Thyroid gland (tissue), 4 donors: ENCODE data around the gene NOL4. TPM values are rescaled to one million over a fixed set of nuclear protein-coding genes. Genes with fewer than 3 reads are reported as not detected.

Experiments
- DNase-seq, 2 donors: peaks; one replicate each; pipeline ENCODE4 v3.0.0-alpha.2; 2019
- H3K27ac ChIP-seq, 3 donors: fragments of 200-600 bp; sonication (generic); 1 replicate in 2 of 3; 2 replicates in 1 of 3; pipeline ENCODE4 v1.5.1; 2016 to 2019; ENCODE audit warnings: mild to moderate bottlenecking in 1 of 3, moderate library complexity in 1 of 3
- H3K27me3 ChIP-seq: fragments of 200-600 bp; sonication (generic); one replicate; pipeline ENCODE4 v1.5.1; 2019
- H3K36me3 ChIP-seq, 2 donors: fragments of 200-600 bp; sonication (generic); one replicate each; pipeline ENCODE4 v1.5.1; 2016 to 2019
- H3K4me1 ChIP-seq, 2 donors: fragments of 200-600 bp; sonication (generic); one replicate each; pipeline ENCODE4 v1.5.1; 2017 to 2019
- H3K4me3 ChIP-seq, 3 donors: fragments of 200-600 bp; sonication (generic); replicated peaks in 1 of 3; 1 replicate in 2 of 3; 2 replicates in 1 of 3; pipeline ENCODE4 v1.5.1; 2016; ENCODE audit warnings: mild to moderate bottlenecking in 1 of 3
- H3K9me3 ChIP-seq: fragments of 200-600 bp; sonication (generic); one replicate; pipeline ENCODE4 v1.5.1; 2017
- POLR2A ChIP-seq, 2 donors: fragments of 450-650 bp; IDR thresholded peaks; one replicate each; pipeline ENCODE4 v1.6.1; 2017; ENCODE audit warnings: antibody characterized with exemption in 2 of 2, mild to moderate bottlenecking in 2 of 2, moderate library complexity in 1 of 2
- WGBS, 2 donors: methylation state at CpG; one replicate each; pipeline ENCODE4 v1.1.5; 2017; 5-methylcytosine and 5-hydroxymethylcytosine counted together
- intact Hi-C: fragments of 100-400 bp; cut with DNase I; formaldehyde crosslinking; loops from one replicate; pipeline ENCODE4 v1.15.1; 2023
- total RNA-seq, 4 donors: library from RNA; depleted of rRNA; stranded (reverse); fragments of >200 nt; gene quantifications; one replicate each; pipeline ENCODE4 v1.2.3, GENCODE V29; 2016
- TF ChIP-seq, protein P1 (sequence below), 6 experiments: fragments of 200-600 bp in 3 of 6; fragments of 450-650 bp in 3 of 6; sonication (generic) in 3 of 6; IDR thresholded peaks; one replicate each; pipeline ENCODE4 v1.5.1; 2016 to 2019; ENCODE audit warnings: antibody characterized with exemption in 6 of 6, mild to moderate bottlenecking in 2 of 6, inconsistent platforms in 1 of 6, moderate library complexity in 1 of 6

Gene NOL4
- total RNA-seq, 4 donors from 2014 or later, result 0.81 to 14.3 (median 8.7) TPM

DNA sequence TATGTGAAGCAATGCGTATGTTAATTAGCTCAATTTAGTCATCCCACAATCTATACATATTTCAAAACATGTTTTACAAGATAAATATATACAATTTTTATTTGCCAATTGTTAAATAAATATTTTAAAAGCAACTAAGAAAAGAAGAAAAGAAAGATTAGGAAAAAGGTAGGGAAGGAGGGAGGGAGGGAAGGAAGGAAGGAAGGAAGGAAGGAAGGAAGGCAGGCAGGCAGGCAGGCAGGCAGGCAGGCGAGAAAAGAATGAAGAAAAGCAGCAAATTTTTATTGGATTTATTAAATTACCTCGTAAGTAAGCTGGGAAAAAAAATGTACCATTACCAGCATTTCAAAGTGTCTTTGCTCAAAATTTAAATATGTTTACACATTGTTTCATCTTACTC, 30.5 kb downstream of the NOL4 start:
- Histone ChIP-seq H3K27me3 (no peaks in the 10 kb centered on the region), H3K9me3 (no peaks in the 10 kb centered on the region), H3K36me3 (no peaks in the 10 kb centered on the region), H3K27ac (no peak overlapping the region), H3K4me3 (no peak overlapping the region), H3K4me1 (no peaks in the 10 kb centered on the region)
- 79 to 85% methylated on average over 3 of the region's 3 CpGs for WGBS, 2 donors
- TF ChIP-seq, protein P1, sequence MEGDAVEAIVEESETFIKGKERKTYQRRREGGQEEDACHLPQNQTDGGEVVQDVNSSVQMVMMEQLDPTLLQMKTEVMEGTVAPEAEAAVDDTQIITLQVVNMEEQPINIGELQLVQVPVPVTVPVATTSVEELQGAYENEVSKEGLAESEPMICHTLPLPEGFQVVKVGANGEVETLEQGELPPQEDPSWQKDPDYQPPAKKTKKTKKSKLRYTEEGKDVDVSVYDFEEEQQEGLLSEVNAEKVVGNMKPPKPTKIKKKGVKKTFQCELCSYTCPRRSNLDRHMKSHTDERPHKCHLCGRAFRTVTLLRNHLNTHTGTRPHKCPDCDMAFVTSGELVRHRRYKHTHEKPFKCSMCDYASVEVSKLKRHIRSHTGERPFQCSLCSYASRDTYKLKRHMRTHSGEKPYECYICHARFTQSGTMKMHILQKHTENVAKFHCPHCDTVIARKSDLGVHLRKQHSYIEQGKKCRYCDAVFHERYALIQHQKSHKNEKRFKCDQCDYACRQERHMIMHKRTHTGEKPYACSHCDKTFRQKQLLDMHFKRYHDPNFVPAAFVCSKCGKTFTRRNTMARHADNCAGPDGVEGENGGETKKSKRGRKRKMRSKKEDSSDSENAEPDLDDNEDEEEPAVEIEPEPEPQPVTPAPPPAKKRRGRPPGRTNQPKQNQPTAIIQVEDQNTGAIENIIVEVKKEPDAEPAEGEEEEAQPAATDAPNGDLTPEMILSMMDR (IDR thresholded peaks at IDR 0.05), result no peak
- TF ChIP-seq POLR2A (IDR thresholded peaks at IDR 0.05), result no peak
- intact Hi-C loops, result no loop called here
- DNase-seq, result no peak

DNA sequence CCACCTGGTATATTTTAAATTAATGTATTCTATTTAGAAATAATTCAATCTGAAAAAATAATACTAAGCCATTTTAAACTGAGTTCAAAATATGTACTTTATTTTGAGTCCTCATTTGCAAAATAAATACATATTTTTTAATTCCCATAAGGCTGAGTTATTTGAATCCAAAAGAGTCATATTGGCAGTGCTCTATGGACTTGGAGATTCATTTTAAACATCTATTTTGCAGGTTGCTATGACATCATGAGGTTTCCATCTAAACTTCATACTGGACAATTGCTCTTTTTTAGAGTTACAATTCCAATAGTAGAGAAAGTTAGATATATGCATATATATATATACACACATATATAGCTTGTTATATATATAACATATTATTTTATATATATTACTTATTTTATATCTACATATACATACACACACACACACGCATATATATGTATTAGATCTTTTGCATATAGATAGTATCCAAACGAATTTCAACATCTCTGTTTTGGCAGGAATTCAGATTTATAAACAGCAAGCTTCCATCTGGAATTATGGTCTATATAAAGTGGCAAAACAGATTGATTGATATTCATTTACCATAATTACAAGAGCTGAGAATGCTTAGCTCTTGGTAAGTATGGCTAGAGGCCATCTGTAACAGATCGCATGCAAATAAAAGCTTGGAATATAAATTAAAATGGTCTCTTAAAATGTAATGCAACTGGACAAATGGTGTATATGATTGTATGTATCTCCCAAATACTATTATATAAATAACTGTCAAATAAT, 34.9 kb downstream of the NOL4 start:
- 83 to 87% methylated on average over 3 of the region's 3 CpGs for WGBS, 2 donors
- TF ChIP-seq, protein P1 (IDR thresholded peaks at IDR 0.05), result no peak
- no peak for TF ChIP-seq POLR2A (IDR thresholded peaks at IDR 0.05)
- Histone ChIP-seq H3K9me3 (no peaks in the 10 kb centered on the region), H3K4me3 (no peak overlapping the region), H3K27ac (no peak overlapping the region), H3K27me3 (no peaks in the 10 kb centered on the region), H3K4me1 (no peaks in the 10 kb centered on the region), H3K36me3 (no peaks in the 10 kb centered on the region)
- intact Hi-C loops, result no loop called here
- no peak for DNase-seq
